ENCODE data around the gene NUP107.
"Not testable (repeated sequence)": the region's sequence is repeated elsewhere in the genome, so short reads cannot be mapped to it uniquely, and the experiment has no call there.

The NUP107 gene

DNA sequence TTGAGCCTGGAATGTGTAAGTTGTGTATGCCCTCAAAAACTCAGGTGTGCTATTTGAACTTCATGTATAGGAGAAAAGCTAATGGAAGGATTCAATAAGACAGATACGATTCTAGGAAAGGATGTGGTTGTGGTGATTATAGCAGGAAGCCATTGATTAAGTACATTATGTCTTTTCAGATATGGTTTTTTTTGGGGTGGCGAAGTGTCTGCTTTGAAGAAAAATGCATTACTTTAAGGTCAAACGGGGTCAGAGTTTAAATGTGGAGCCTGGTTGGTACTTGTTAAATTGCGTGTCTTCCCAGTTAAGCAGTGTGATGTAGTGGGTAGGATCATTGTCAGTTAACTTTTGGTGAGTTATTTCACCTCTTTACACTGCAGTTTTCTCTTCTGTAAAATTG, 13.0 kb upstream of the NUP107 start:
- no peak for TF ChIP-seq SPI1 (IDR thresholded peaks at IDR 0.05; ENCODE audit: borderline replicate concordance, low read depth)
- Histone ChIP-seq H3K27me3 (ENCODE audit: insufficient read depth, poor library complexity, severe bottlenecking) (no peaks in the 10 kb centered on the region), H3K27ac (replicated peaks) (no peak overlapping the region), H3K4me3 (replicated peaks; ENCODE audit: insufficient read depth, low read length) (no peak overlapping the region)
- no peak for DNase-seq (ENCODE audit: low read depth in 1 of 2, low spot score in 1 of 2)

DNA sequence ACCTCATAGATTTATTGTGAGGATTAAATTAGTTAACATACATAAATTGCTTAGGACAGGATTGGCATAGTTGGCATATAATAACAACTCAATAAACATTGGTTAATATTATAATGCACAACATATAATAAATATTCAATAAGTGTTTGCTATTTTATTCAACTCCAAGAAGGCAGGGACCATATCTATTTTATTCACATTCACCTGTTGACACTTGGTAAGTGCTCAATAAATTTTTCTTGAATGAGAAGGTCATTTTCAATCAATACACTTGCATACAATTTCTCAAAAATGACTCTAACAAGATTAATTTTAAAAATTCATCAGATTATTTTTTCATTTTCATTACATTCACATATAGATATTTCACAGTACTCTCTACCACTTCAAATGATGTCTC, 12.4 kb upstream of the NUP107 start:
- H3K27ac ChIP-seq (replicated peaks) = no peak overlapping the region
- TF ChIP-seq, protein P1, sequence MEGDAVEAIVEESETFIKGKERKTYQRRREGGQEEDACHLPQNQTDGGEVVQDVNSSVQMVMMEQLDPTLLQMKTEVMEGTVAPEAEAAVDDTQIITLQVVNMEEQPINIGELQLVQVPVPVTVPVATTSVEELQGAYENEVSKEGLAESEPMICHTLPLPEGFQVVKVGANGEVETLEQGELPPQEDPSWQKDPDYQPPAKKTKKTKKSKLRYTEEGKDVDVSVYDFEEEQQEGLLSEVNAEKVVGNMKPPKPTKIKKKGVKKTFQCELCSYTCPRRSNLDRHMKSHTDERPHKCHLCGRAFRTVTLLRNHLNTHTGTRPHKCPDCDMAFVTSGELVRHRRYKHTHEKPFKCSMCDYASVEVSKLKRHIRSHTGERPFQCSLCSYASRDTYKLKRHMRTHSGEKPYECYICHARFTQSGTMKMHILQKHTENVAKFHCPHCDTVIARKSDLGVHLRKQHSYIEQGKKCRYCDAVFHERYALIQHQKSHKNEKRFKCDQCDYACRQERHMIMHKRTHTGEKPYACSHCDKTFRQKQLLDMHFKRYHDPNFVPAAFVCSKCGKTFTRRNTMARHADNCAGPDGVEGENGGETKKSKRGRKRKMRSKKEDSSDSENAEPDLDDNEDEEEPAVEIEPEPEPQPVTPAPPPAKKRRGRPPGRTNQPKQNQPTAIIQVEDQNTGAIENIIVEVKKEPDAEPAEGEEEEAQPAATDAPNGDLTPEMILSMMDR (IDR thresholded peaks at IDR 0.05; ENCODE audit: insufficient read depth, low read length) = no peak
- TF ChIP-seq GABPA (IDR thresholded peaks at IDR 0.05; ENCODE audit: low read depth) (no peak), POLR2AphosphoS5 (IDR thresholded peaks at IDR 0.05; ENCODE audit: low read depth) (no peak), SPI1 (IDR thresholded peaks at IDR 0.05; ENCODE audit: borderline replicate concordance, low read depth) (no peak)
- TF ChIP-seq, protein P2, sequence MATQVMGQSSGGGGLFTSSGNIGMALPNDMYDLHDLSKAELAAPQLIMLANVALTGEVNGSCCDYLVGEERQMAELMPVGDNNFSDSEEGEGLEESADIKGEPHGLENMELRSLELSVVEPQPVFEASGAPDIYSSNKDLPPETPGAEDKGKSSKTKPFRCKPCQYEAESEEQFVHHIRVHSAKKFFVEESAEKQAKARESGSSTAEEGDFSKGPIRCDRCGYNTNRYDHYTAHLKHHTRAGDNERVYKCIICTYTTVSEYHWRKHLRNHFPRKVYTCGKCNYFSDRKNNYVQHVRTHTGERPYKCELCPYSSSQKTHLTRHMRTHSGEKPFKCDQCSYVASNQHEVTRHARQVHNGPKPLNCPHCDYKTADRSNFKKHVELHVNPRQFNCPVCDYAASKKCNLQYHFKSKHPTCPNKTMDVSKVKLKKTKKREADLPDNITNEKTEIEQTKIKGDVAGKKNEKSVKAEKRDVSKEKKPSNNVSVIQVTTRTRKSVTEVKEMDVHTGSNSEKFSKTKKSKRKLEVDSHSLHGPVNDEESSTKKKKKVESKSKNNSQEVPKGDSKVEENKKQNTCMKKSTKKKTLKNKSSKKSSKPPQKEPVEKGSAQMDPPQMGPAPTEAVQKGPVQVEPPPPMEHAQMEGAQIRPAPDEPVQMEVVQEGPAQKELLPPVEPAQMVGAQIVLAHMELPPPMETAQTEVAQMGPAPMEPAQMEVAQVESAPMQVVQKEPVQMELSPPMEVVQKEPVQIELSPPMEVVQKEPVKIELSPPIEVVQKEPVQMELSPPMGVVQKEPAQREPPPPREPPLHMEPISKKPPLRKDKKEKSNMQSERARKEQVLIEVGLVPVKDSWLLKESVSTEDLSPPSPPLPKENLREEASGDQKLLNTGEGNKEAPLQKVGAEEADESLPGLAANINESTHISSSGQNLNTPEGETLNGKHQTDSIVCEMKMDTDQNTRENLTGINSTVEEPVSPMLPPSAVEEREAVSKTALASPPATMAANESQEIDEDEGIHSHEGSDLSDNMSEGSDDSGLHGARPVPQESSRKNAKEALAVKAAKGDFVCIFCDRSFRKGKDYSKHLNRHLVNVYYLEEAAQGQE (IDR thresholded peaks at IDR 0.05; ENCODE audit: insufficient replicate concordance, low read depth) = no peak
- no peak overlapping the region for H3K4me3 ChIP-seq (replicated peaks; ENCODE audit: insufficient read depth, low read length)
- DNase-seq (ENCODE audit: low read depth in 1 of 2, low spot score in 1 of 2) = no peak
- H3K27me3 ChIP-seq (ENCODE audit: insufficient read depth, poor library complexity, severe bottlenecking) = no peaks in the 10 kb centered on the region

DNA sequence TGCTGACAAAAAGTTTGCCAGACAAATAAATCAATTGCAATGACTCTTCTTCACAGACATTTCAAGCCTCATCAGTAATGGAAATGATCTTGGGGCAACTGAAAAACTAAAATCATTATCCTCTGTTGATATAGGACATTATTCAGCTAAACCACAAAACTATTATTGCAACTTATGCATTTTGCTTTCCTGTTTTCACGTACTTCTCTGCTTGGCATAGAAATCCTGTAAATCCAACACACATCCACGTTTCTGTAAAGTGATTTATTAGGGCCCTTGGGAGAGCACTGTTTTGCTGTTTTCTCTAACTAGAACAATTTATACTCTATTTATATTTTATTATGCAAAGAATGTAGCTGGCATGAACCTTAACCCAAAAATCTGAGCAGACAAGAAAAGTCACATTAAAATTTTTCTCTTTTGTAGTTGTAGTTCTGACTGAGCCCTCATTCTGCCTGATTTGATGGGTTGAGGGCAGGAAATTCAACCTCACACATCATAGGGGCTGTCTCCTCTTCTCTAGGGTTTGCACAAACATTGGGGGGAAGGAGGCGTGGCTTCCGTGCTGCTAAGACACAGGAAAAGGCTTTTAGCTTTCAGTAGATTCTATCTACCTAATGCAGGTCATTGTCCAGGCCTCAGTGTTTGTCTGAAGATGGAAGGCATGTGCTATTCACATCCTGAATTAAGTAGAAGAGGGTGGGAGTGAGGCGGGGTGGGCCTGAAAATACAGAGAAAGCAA, 11.5 kb upstream of the NUP107 start:
- DNase-seq (ENCODE audit: low read depth in 1 of 2, low spot score in 1 of 2) = no peak
- no peak overlapping the region for H3K27ac ChIP-seq (replicated peaks)
- H3K4me3 ChIP-seq (replicated peaks; ENCODE audit: insufficient read depth, low read length) = no peak overlapping the region
- H3K27me3 ChIP-seq (ENCODE audit: insufficient read depth, poor library complexity, severe bottlenecking) = no peaks in the 10 kb centered on the region
- no peak for TF ChIP-seq POLR2AphosphoS5 (IDR thresholded peaks at IDR 0.05; ENCODE audit: low read depth)
- TF ChIP-seq SPI1 (IDR thresholded peaks at IDR 0.05; ENCODE audit: borderline replicate concordance, low read depth) = no peak
- TF ChIP-seq, protein P1 (IDR thresholded peaks at IDR 0.05; ENCODE audit: insufficient read depth, low read length) = no peak
- TF ChIP-seq, protein P2 (IDR thresholded peaks at IDR 0.05; ENCODE audit: insufficient replicate concordance, low read depth) = no peak
- TF ChIP-seq GABPA (IDR thresholded peaks at IDR 0.05; ENCODE audit: low read depth) = no peak

- DNase-seq (ENCODE audit: low read depth in 1 of 2, low spot score in 1 of 2); H3K27me3 ChIP-seq (ENCODE audit: insufficient read depth, poor library complexity, severe bottlenecking); H3K27ac ChIP-seq (replicated peaks); H3K4me3 ChIP-seq (replicated peaks; ENCODE audit: insufficient read depth, low read length): not testable (repeated sequence)
Observed at GRCh38 chr12:68676854-68677253, 9.9 kb upstream of the NUP107 start.

- no peak for DNase-seq (ENCODE audit: low read depth in 1 of 2, low spot score in 1 of 2)
- peak overlapping the region; percentile 82 for H3K27ac ChIP-seq (replicated peaks)
- no peaks in the 10 kb centered on the region for H3K27me3 ChIP-seq (ENCODE audit: insufficient read depth, poor library complexity, severe bottlenecking)
- H3K4me3 ChIP-seq (replicated peaks; ENCODE audit: insufficient read depth, low read length) = peak overlapping the region; percentile 84
- TF ChIP-seq GABPA (IDR thresholded peaks at IDR 0.05; ENCODE audit: low read depth) (no peak), SPI1 (IDR thresholded peaks at IDR 0.05; ENCODE audit: borderline replicate concordance, low read depth) (no peak), POLR2AphosphoS5 (IDR thresholded peaks at IDR 0.05; ENCODE audit: low read depth) (no peak)
- TF ChIP-seq, protein P2 (IDR thresholded peaks at IDR 0.05; ENCODE audit: insufficient replicate concordance, low read depth) = no peak
- TF ChIP-seq, protein P1 (IDR thresholded peaks at IDR 0.05; ENCODE audit: insufficient read depth, low read length) = no peak
Observed at GRCh38 chr12:68686262-68686594, 550 bp upstream of the NUP107 start.
